Endometrial microvascular endothelial cells (primary cell): Measurements from ENCODE around the gene MUC5B. TPM values are rescaled to one million over a fixed set of nuclear protein-coding genes. Genes with fewer than 3 reads are reported as not detected.
"Not testable (repeated sequence)": the region's sequence is repeated elsewhere in the genome, so short reads cannot be mapped to it uniquely, and the experiment has no call there.

ENCODE experiments used
- in situ Hi-C: cut with HindIII; loops from 2 replicates; pipeline ENCODE4 v1.10.0; 2017; ENCODE audit warnings: low sequenced_read_pairs, low pct_unique_long_range_greater_than_20kb; ENCODE audit errors: inconsistent ontology term
- total RNA-seq: library from RNA; depleted of rRNA; stranded (reverse); fragments of >200 nt; gene quantifications from one replicate; pipeline ENCODE4 v1.2.3, GENCODE V29; 2015; ENCODE audit errors: inconsistent ontology term

The MUC5B gene
- total RNA-seq, 1 donor from 2014 or later, result not detected

GRCh38 chr11:1256257-1257045, 33.6 kb downstream of the MUC5B start:
- in situ Hi-C loops, result no loop called here

- in situ Hi-C loops, result no loop called here
Measured at GRCh38 chr11:1257366-1257765, 34.5 kb downstream of the MUC5B start.

- in situ Hi-C loops, result no loop called here
Measured at GRCh38 chr11:1257916-1258315, 35.0 kb downstream of the MUC5B start.

- in situ Hi-C loops, result no loop called here
Measured at GRCh38 chr11:1258401-1259075, 35.7 kb downstream of the MUC5B start.

- in situ Hi-C loops, result no loop called here
Measured at GRCh38 chr11:1259076-1259461, 36.2 kb downstream of the MUC5B start.

- in situ Hi-C loops, result no loop called here
Measured at GRCh38 chr11:1259561-1259960, 36.7 kb downstream of the MUC5B start.

GRCh38 chr11:1260023-1260501, 37.2 kb downstream of the MUC5B start:
- in situ Hi-C loops, result no loop called here

- in situ Hi-C loops, result no loop called here
Measured at GRCh38 chr11:1260620-1261019, 37.8 kb downstream of the MUC5B start.

- in situ Hi-C loops, result no loop called here
Measured at GRCh38 chr11:1261241-1262071, 38.6 kb downstream of the MUC5B start.

GRCh38 chr11:1262172-1263006, 39.5 kb downstream of the MUC5B start:
- in situ Hi-C loops, result no loop called here

GRCh38 chr11:1263010-1263409, 40.1 kb downstream of the MUC5B start:
- in situ Hi-C loops, result no loop called here

GRCh38 chr11:1264444-1264843, 41.6 kb downstream of the MUC5B start:
- in situ Hi-C loops, result not testable (repeated sequence)

GRCh38 chr11:1265480-1265879, 42.6 kb downstream of the MUC5B start:
- in situ Hi-C loops, result not testable (repeated sequence)

- in situ Hi-C loops, result not testable (repeated sequence)
Measured at GRCh38 chr11:1266976-1267375, 44.1 kb downstream of the MUC5B start.

GRCh38 chr11:1267441-1268100, 44.7 kb downstream of the MUC5B start:
- in situ Hi-C loops, result no loop called here

GRCh38 chr11:1269957-1270356, 47.1 kb downstream of the MUC5B start:
- in situ Hi-C loops, result no loop called here

- in situ Hi-C loops, result no loop called here
Measured at GRCh38 chr11:1270476-1270875, 47.6 kb downstream of the MUC5B start.

- in situ Hi-C loops, result no loop called here
Measured at GRCh38 chr11:1271002-1271401, 48.1 kb downstream of the MUC5B start.
